MV-4-11 (cell line): ENCODE results near the gene IGSF5.
"Not testable (repeated sequence)": the region's sequence is repeated elsewhere in the genome, so short reads cannot be mapped to it uniquely, and the experiment has no call there.

Source experiments
- DNase-seq: peaks from one replicate; lab custom pipeline; 2025; lab: John Stamatoyannopoulos, UW

The IGSF5 gene

GRCh38 chr21:39738566-39738965 is 6.4 kb upstream of the IGSF5 start:
- DNase-seq = no peak

GRCh38 chr21:39739531-39739930 is 5.5 kb upstream of the IGSF5 start:
- not testable (repeated sequence) for DNase-seq

GRCh38 chr21:39742561-39742960 is 2.4 kb upstream of the IGSF5 start:
- not testable (repeated sequence) for DNase-seq

- not testable (repeated sequence) for DNase-seq
These were observed 349 bp downstream of the IGSF5 start for GRCh38 chr21:39745332-39745731.

GRCh38 chr21:39750670-39751069 is 5.7 kb downstream of the IGSF5 start:
- DNase-seq = no peak

- no peak for DNase-seq
These were observed 9.8 kb downstream of the IGSF5 start for GRCh38 chr21:39754811-39755210.

- DNase-seq = no peak
These were observed 11.3 kb downstream of the IGSF5 start for GRCh38 chr21:39756285-39756684.

- DNase-seq = no peak
These were observed 18.4 kb downstream of the IGSF5 start for GRCh38 chr21:39763272-39763970.

GRCh38 chr21:39774227-39774626 is 29.2 kb downstream of the IGSF5 start:
- no peak for DNase-seq

GRCh38 chr21:39775816-39776215 is 30.8 kb downstream of the IGSF5 start:
- DNase-seq = no peak

- DNase-seq = peak; percentile 43
These were observed 31.6 kb downstream of the IGSF5 start for GRCh38 chr21:39776589-39776988.

GRCh38 chr21:39781331-39781730 is 36.3 kb downstream of the IGSF5 start:
- DNase-seq = no peak

- DNase-seq = no peak
These were observed 43.4 kb downstream of the IGSF5 start for GRCh38 chr21:39788383-39788782.

GRCh38 chr21:39796466-39796865 is 51.5 kb downstream of the IGSF5 start:
- DNase-seq = no peak

- DNase-seq = no peak
These were observed 54.2 kb downstream of the IGSF5 start for GRCh38 chr21:39799178-39799577.

GRCh38 chr21:39800311-39800710 is 55.3 kb downstream of the IGSF5 start:
- DNase-seq = no peak

- DNase-seq = no peak
These were observed 57.2 kb downstream of the IGSF5 start for GRCh38 chr21:39802217-39802616.

- DNase-seq = no peak
These were observed 58.4 kb downstream of the IGSF5 start for GRCh38 chr21:39803393-39803792.

- DNase-seq = no peak
These were observed 59.3 kb downstream of the IGSF5 start for GRCh38 chr21:39804240-39804639.

- no peak for DNase-seq
These were observed 61.0 kb downstream of the IGSF5 start for GRCh38 chr21:39805983-39806382.

- no peak for DNase-seq
These were observed 62.8 kb downstream of the IGSF5 start for GRCh38 chr21:39807738-39808137.

- DNase-seq = no peak
These were observed 65.0 kb downstream of the IGSF5 start for GRCh38 chr21:39809936-39810335.

- DNase-seq = no peak
These were observed 68.0 kb downstream of the IGSF5 start for GRCh38 chr21:39812983-39813382.

GRCh38 chr21:39818557-39818956 is 73.6 kb downstream of the IGSF5 start:
- peak; percentile 56 for DNase-seq
